HL-60 (cell line): ENCODE data around the gene POLR3E.

Experiments
- DNase-seq, 2 experiments: peaks; one replicate each; pipeline ENCODE4 v3.0.0-alpha.2; 2010 to 2020; ENCODE audit warnings: low read depth in 1 of 2, low spot score in 1 of 2
- H3K27ac ChIP-seq: fragments of 250-450 bp; sonication (Bioruptor Pico); replicated peaks from 2 replicates; pipeline ENCODE4 v1.5.1; 2020; ENCODE audit warnings: mild to moderate bottlenecking, moderate library complexity
- H3K27me3 ChIP-seq: fragments of 250-450 bp; sonication (Bioruptor Pico); 2 replicates; pipeline ENCODE4 v1.5.1; 2021; ENCODE audit warnings: mild to moderate bottlenecking, moderate library complexity; ENCODE audit not compliant: insufficient read depth, poor library complexity, severe bottlenecking
- H3K4me3 ChIP-seq: replicated peaks from 2 replicates; pipeline ENCODE4 v1.5.1; 2011; ENCODE audit warnings: mild to moderate bottlenecking, control low read depth, low read length; ENCODE audit not compliant: insufficient read depth
- CTCF ChIP-seq: IDR thresholded peaks from one replicate; pipeline ENCODE4 v1.5.1; 2011; ENCODE audit warnings: low read length, control low read depth, inconsistent platforms; ENCODE audit not compliant: insufficient read depth
- GABPA ChIP-seq: IDR thresholded peaks from 2 replicates; pipeline ENCODE4 v1.6.1; 2012; ENCODE audit warnings: low read depth
- POLR2AphosphoS5 ChIP-seq: IDR thresholded peaks from 2 replicates; pipeline ENCODE4 v1.6.1; 2012; ENCODE audit warnings: low read depth
- SPI1 ChIP-seq: IDR thresholded peaks from 2 replicates; pipeline ENCODE4 v1.6.1; 2012; ENCODE audit warnings: low read depth, mild to moderate bottlenecking, borderline replicate concordance
- TF ChIP-seq, protein P1 (sequence below): IDR thresholded peaks from 2 replicates; pipeline ENCODE4 v1.6.1; 2012; ENCODE audit warnings: low read depth; ENCODE audit not compliant: insufficient replicate concordance

Gene POLR3E

DNA sequence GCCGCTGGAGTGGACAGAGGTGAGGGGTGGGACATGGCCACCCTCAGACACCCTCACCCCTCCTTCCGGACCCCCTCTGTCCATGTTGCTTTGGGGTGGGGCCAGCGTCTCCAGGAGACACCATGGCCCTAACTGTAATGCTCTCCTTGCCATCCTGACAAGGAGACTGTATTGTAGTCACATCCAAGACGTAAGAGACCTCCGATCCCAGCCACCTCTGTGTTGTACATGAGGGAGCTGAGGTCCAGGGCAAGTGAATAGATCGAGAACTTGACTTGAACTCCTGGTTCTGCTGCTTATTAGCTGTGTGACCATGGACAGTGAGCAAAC, 30.2 kb downstream of the POLR3E start:
- no peak overlapping the region for H3K4me3 ChIP-seq
- TF ChIP-seq GABPA (no peak), CTCF (no peak), SPI1 (no peak), POLR2AphosphoS5 (no peak)
- TF ChIP-seq, protein P1, sequence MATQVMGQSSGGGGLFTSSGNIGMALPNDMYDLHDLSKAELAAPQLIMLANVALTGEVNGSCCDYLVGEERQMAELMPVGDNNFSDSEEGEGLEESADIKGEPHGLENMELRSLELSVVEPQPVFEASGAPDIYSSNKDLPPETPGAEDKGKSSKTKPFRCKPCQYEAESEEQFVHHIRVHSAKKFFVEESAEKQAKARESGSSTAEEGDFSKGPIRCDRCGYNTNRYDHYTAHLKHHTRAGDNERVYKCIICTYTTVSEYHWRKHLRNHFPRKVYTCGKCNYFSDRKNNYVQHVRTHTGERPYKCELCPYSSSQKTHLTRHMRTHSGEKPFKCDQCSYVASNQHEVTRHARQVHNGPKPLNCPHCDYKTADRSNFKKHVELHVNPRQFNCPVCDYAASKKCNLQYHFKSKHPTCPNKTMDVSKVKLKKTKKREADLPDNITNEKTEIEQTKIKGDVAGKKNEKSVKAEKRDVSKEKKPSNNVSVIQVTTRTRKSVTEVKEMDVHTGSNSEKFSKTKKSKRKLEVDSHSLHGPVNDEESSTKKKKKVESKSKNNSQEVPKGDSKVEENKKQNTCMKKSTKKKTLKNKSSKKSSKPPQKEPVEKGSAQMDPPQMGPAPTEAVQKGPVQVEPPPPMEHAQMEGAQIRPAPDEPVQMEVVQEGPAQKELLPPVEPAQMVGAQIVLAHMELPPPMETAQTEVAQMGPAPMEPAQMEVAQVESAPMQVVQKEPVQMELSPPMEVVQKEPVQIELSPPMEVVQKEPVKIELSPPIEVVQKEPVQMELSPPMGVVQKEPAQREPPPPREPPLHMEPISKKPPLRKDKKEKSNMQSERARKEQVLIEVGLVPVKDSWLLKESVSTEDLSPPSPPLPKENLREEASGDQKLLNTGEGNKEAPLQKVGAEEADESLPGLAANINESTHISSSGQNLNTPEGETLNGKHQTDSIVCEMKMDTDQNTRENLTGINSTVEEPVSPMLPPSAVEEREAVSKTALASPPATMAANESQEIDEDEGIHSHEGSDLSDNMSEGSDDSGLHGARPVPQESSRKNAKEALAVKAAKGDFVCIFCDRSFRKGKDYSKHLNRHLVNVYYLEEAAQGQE, result no peak
- H3K27ac ChIP-seq, result no peak overlapping the region
- no peaks in the 10 kb centered on the region for H3K27me3 ChIP-seq
- no peak for DNase-seq

DNA sequence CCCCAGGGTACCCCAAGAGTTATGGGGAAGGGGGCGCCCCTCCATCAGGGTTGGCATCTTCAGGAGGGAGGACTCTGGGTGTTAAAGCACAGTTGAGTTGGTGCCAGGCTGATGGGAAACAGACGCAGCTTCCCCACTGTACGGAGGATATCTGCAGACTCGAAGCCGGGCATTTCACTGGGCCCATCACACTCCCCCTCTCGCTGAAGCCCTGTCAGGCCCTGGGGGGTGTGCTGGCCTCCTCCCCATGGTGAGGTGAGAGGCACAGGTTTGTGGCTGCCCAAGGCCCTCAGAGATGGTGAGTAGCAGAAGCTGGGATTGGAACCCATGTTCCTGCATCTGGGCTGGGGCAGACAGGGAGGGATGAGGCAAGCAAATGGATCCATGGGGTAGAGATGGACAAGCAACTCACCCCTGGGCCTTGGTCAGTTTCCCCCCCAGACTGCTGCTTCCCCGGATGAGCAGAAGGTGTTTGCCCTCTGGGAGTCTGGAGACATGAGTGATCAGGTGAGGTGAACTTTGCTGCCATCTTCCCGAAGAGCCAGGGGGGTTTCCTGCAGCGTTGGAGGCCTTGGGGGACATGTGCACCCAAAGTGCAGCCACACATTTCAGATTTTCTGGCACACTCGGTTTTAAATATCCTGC, 31.0 kb downstream of the POLR3E start:
- DNase-seq, result no peak

GRCh38 chr16:22329199-22329695, 32.0 kb downstream of the POLR3E start:
- no peak overlapping the region for H3K27ac ChIP-seq
- DNase-seq, result no peak
- no peak overlapping the region for H3K4me3 ChIP-seq
- TF ChIP-seq, protein P1, result no peak
- no peak for TF ChIP-seq CTCF
- TF ChIP-seq POLR2AphosphoS5, result no peak
- no peak for TF ChIP-seq GABPA
- TF ChIP-seq SPI1, result no peak
- H3K27me3 ChIP-seq, result no peaks in the 10 kb centered on the region

More for the DNA sequence above, 31.0 kb downstream of the POLR3E start:
- H3K27me3 ChIP-seq, result no peaks in the 10 kb centered on the region
- TF ChIP-seq SPI1 (no peak), CTCF (no peak), GABPA (no peak), POLR2AphosphoS5 (no peak)
- TF ChIP-seq, protein P1, result no peak
- no peak overlapping the region for H3K27ac ChIP-seq
- no peak overlapping the region for H3K4me3 ChIP-seq
